NT2/D1 (cell line): Measurements from ENCODE around the gene GFER.

ENCODE experiments used
- SUZ12 ChIP-seq: IDR thresholded peaks from 2 replicates; pipeline ENCODE4 v1.6.1; 2011; ENCODE audit not compliant: insufficient read length, insufficient read depth; ENCODE audit errors: extremely low read depth
- YY1 ChIP-seq: IDR thresholded peaks from 2 replicates; pipeline ENCODE4 v1.6.1; 2011; ENCODE audit not compliant: insufficient read length, insufficient read depth
- ZNF274 ChIP-seq: IDR thresholded peaks from 2 replicates; pipeline ENCODE4 v1.6.1; 2011; ENCODE audit warnings: mild to moderate bottlenecking, low read depth, low read length

DNA sequence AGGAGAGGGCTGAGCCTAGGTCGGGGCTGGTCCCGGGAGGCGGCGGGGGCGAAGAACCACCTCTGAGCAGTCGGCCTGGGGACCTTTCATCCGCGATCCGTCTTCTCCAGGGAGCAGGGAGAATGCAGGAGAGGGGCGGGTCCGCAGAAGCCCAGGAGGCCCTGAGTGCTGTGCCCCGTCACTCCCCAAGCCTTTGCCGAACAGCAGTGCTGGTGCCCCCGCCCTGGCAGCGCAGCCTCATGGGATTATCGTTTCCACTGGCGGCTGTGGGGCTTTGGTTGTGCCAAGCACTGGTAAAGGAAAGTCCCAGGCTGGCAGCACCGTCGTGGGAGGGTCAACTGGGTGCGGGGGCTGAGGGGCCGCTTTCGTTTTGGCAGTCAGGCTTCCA, 11.5 kb upstream of the GFER start:
- no peak for TF ChIP-seq SUZ12
- TF ChIP-seq ZNF274, result no peak
- no peak for TF ChIP-seq YY1
